ENCODE results near the gene PIH1D1. TPM values are rescaled to one million over a fixed set of nuclear protein-coding genes. Genes with fewer than 3 reads are reported as not detected.

The PIH1D1 gene
- total and polyA plus RNA-seq, 3 experiments from 2014 or later = 81.8 to 138 (median 132) TPM

DNA sequence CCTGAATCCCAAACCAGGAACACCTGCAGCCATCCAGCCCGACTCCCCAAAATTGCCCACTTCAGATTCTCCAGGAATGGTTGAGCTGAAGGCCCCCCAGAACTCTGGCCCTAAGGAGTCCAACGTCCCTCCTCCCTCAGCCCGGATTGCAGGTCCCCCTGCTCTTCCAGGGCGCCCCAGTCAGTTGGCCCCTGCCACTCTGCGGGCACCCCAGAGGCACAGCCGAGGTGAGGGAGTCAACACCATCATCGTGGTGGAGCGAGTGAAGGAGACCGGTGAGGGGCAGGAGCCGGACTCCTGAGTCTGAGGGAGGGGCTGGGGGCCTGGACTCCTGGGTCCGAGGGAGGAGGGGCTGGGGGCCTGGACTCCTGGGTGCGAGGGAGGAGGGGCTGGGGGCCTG is 24.3 kb downstream of the PIH1D1 start:
- H3K4me3 Mint-ChIP-seq = no peak overlapping the region

DNA sequence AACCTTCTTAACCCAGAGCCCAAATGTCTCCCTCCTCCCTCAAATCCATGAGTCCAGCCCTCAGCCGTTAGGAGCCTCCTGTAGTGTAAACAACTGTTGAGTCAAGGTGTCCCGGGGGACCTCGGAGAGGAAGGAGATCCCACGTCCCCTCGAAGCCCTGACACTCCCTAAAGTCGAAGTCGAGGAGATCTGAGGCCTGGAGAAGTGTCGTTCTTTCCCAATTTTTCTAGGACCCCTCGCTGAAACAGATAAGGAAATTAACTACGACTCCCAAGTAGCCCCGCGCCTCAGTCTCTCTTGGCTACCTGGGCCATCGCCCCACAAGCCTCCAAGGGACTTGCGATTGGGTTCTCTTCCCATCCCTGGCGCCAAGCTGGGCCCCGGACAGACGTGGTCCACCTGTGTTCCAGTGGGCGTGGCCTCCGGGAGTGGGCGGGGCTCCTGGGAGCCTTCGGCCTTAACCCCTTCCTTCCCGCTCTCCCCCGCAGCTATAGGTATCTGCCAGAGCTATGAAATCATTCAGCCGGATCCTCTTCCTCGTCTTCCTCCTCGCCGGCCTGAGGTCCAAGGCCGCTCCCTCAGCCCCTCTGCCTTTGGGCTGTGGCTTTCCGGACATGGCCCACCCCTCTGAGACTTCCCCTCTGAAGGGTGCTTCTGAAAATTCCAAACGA is 25.6 kb downstream of the PIH1D1 start:
- Histone ChIP-seq H3K4me1 (ENCODE audit: insufficient read depth, low read length) (peaks cover 50% of the 10 kb centered on the region), H3K27ac (ENCODE audit: low read depth, low read length) (no peak overlapping the region), H3K4me3 (ENCODE audit: low read length) (no peak overlapping the region), H3K36me3 (ENCODE audit: insufficient read depth, low read length) (no peaks in the 10 kb centered on the region), H3K9me3 (ENCODE audit: low read length) (no peaks in the 10 kb centered on the region), H3K27me3 (ENCODE audit: insufficient read depth, low read length, poor library complexity, severe bottlenecking) (peaks cover 88% of the 10 kb centered on the region)
- Mint-ChIP-seq H3K4me3 (no peak overlapping the region), H3K27me3 (peaks cover 80 to 90% of the 10 kb centered on the region in 2 donors), H3K9me3 (no peaks in the 10 kb centered on the region), H3K36me3 (peaks cover 0 to 4% (median 0%) of the 10 kb centered on the region in 3 donors), H3K27ac (peak overlapping the region in 1 of 8 donors; percentile 61), H3K4me1 (peaks cover 54 to 79% (median 60%) of the 10 kb centered on the region in 3 donors)
- DNase-seq = no peak
- POLR2A ChIA-PET = no interaction called here
- CTCF ChIA-PET = interaction anchor here (0.7 to 1.5 kb wide), 2 partner anchors 16 to 34 kb away, joined by 3 to 4 read pairs; partner anchors contain the start of gene SLC17A7

More for the DNA sequence above, 24.3 kb downstream of the PIH1D1 start:
- Mint-ChIP-seq H3K27ac (no peak overlapping the region), H3K9me3 (peaks cover 0 to 2% (median 0%) of the 10 kb centered on the region in 5 donors), H3K4me1 (peaks cover 47 to 72% (median 54%) of the 10 kb centered on the region in 3 donors), H3K27me3 (peaks cover 78 to 88% of the 10 kb centered on the region in 2 donors), H3K36me3 (peaks cover 0 to 4% (median 0%) of the 10 kb centered on the region in 3 donors)
- Histone ChIP-seq H3K9me3 (ENCODE audit: low read length) (no peaks in the 10 kb centered on the region), H3K4me3 (ENCODE audit: low read length) (no peak overlapping the region), H3K27ac (ENCODE audit: low read depth, low read length) (no peak overlapping the region), H3K4me1 (ENCODE audit: insufficient read depth, low read length) (peaks cover 39% of the 10 kb centered on the region), H3K36me3 (ENCODE audit: insufficient read depth, low read length) (no peaks in the 10 kb centered on the region), H3K27me3 (ENCODE audit: insufficient read depth, low read length, poor library complexity, severe bottlenecking) (peaks cover 90% of the 10 kb centered on the region)
- ChIA-PET CTCF (interaction anchor here (1.5 kb wide), 1 partner anchor 15 kb away, joined by 4 read pairs; the partner anchor contains the start of gene SLC17A7), POLR2A (no interaction called here)
- no peak for DNase-seq

DNA sequence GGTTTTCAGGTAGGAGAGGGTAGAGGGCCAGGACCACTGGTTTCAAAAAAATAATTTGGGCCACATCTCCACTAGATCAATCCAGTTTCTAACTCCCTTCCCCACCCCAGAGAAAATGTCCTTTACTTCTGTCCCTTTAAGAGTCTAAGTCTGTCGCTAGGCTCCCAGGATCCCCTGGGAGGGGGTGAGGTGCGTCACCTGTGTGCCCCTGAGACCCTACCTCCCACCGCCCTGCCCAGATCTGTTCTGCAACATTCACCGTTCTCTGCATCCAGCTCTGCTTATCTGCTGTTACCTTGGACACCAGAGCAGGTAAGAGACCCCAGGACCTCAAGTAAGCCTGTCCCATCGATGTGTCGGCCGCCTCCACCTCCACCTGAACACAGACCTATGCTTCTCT is 26.4 kb downstream of the PIH1D1 start, which contains the start of gene GFY:
Gene GFY (plus strand): TSS at position 211 of the 400 bp plus-strand sequence. CDS start 1,043 bp downstream, outside the sequence.
- Mint-ChIP-seq H3K9me3 (no peaks in the 10 kb centered on the region), H3K36me3 (no peaks in the 10 kb centered on the region), H3K27ac (peak within 1 kb of the TSS in 2 of 8 donors; percentile 32 to 61), H3K27me3 (peaks cover 83 to 90% of the 10 kb centered on the region in 2 donors), H3K4me1 (peaks cover 57 to 81% (median 58%) of the 10 kb centered on the region in 3 donors), H3K4me3 (peak within 1 kb of the TSS in 4 of 7 donors; percentile 13 to 74 (median 34))
- no peak within 1 kb of the TSS for H3K4me3 ChIP-seq (ENCODE audit: low read length)
- no peak within 1 kb of the TSS for H3K27ac ChIP-seq (ENCODE audit: low read depth, low read length)
- H3K4me1 ChIP-seq (ENCODE audit: insufficient read depth, low read length) = peaks cover 54% of the 10 kb centered on the region
- H3K27me3 ChIP-seq (ENCODE audit: insufficient read depth, low read length, poor library complexity, severe bottlenecking) = peaks cover 88% of the 10 kb centered on the region
- no peaks in the 10 kb centered on the region for H3K36me3 ChIP-seq (ENCODE audit: insufficient read depth, low read length)
- DNase-seq = no peak
- no peaks in the 10 kb centered on the region for H3K9me3 ChIP-seq (ENCODE audit: low read length)
- ChIA-PET POLR2A (no interaction called here), CTCF (interaction anchor here (0.7 to 1.8 kb wide), 2 partner anchors 17 to 33 kb away, joined by 3 to 4 read pairs; no protein-coding TSS in a partner anchor)

DNA sequence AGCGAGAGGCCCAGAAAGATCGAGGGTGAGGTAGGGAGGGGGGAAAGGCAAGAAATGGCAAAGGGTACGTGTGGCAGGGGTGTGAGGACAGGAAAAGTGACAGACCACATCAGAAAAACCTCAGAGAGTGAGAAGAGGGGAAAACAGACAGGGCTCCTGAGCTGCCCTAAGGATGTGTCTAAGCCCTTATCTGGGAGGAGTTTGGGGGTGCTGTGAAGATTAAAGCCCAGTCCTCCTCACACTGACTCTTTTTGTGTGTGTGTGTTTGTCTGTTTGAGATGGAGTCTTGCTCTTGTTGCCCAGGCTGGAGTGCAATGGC is 27.7 kb downstream of the PIH1D1 start:
- DNase-seq = peak in 3 of 5 donors; percentile 21 to 56 (median 44)
- no peaks in the 10 kb centered on the region for H3K9me3 Mint-ChIP-seq
- H3K27me3 ChIP-seq (ENCODE audit: insufficient read depth, low read length, poor library complexity, severe bottlenecking) = peaks cover 82% of the 10 kb centered on the region
- ChIA-PET CTCF (interaction anchor here (1.8 kb wide), 1 partner anchor 18 kb away, joined by 4 read pairs; no protein-coding TSS in a partner anchor), POLR2A (no interaction called here)
- peak overlapping the region; percentile 70 to 87 (median 76) for H3K4me3 Mint-ChIP-seq
- no peaks in the 10 kb centered on the region for H3K36me3 ChIP-seq (ENCODE audit: insufficient read depth, low read length)
- H3K27ac ChIP-seq (ENCODE audit: low read depth, low read length) = no peak overlapping the region
- H3K4me1 Mint-ChIP-seq = peaks cover 55 to 81% (median 58%) of the 10 kb centered on the region in 3 donors
- no peak overlapping the region for H3K4me3 ChIP-seq (ENCODE audit: low read length)
- no peaks in the 10 kb centered on the region for H3K9me3 ChIP-seq (ENCODE audit: low read length)
- H3K27ac Mint-ChIP-seq = peak overlapping the region in 3 of 8 donors; percentile 2 to 69 (median 51)
- H3K36me3 Mint-ChIP-seq = no peaks in the 10 kb centered on the region
- H3K4me1 ChIP-seq (ENCODE audit: insufficient read depth, low read length) = peaks cover 54% of the 10 kb centered on the region
- H3K27me3 Mint-ChIP-seq = peaks cover 84 to 90% of the 10 kb centered on the region in 2 donors

DNA sequence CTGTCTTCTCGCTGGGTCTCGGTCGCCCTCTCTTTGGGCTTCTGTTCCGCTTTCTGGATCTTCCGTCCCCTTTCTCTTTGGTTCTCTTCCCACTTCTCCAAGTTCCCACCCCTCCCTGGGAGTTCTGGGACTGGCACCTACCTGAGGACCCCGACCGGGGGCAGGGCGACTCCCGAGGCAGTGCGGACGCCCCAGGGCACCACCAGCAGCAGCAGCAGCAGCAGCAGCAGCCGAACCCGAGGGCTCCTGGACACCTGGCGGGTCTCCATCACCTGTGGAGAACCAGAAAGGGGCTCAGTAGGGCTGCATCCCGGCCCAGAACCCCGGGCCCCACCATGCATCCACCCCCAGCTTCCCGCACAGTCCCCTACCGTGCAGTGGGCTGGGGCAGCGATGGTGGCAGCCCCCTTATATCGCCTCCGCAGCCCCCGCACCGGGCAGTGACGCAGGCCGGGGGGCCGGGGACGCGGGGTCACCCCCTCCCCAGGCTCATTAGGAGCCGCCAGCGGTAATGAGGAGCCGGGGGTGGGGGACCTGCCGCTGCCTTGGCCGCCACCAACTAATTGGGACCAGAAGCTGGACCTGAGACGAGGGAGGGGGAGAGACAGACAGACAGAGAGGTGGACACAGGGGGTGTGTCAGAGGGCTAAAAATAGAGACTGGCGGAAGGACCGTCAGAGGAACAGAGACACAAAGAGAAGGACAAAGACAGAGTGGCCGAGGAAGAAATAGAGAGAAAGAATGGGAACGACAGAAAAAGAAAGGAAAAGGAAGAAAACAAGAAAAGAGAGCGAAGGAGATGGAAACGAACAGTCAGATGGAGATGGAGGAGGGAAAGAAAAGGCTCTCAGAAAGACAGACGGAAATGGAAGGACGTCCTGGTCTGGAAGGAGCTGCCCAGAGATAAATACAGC is 28.3 kb downstream of the PIH1D1 start, which contains the start of gene PTH2:
Gene PTH2 (minus strand): TSS at position 371 of the 914 bp plus-strand sequence. CDS start 102 bp downstream, at position 269.
- Histone ChIP-seq H3K4me1 (ENCODE audit: insufficient read depth, low read length) (peaks cover 50% of the 10 kb centered on the region), H3K27me3 (ENCODE audit: insufficient read depth, low read length, poor library complexity, severe bottlenecking) (peaks cover 76% of the 10 kb centered on the region), H3K27ac (ENCODE audit: low read depth, low read length) (no peak within 1 kb of the TSS), H3K36me3 (ENCODE audit: insufficient read depth, low read length) (no peaks in the 10 kb centered on the region), H3K9me3 (ENCODE audit: low read length) (no peaks in the 10 kb centered on the region), H3K4me3 (ENCODE audit: low read length) (peak within 1 kb of the TSS; percentile 53)
- peak within 1 kb of the TSS in 4 of 8 donors; percentile 2 to 83 (median 66) for H3K27ac Mint-ChIP-seq
- no peak for DNase-seq
- H3K4me1 Mint-ChIP-seq = peaks cover 52 to 76% (median 58%) of the 10 kb centered on the region in 3 donors
- peaks cover 82 to 88% of the 10 kb centered on the region in 2 donors for H3K27me3 Mint-ChIP-seq
- ChIA-PET POLR2A (no interaction called here), CTCF (no interaction called here)
- no peaks in the 10 kb centered on the region for H3K36me3 Mint-ChIP-seq
- H3K4me3 Mint-ChIP-seq = peak within 1 kb of the TSS; percentile 70 to 87 (median 78)
- H3K9me3 Mint-ChIP-seq = no peaks in the 10 kb centered on the region

- ChIA-PET CTCF (interaction anchor here (0.9 kb wide), 1 partner anchor 48 kb away, joined by 3 read pairs; no protein-coding TSS in a partner anchor), POLR2A (no interaction called here)
- H3K4me3 Mint-ChIP-seq = peak overlapping the region; percentile 19 to 86 (median 75)
- peaks cover 47 to 69% (median 52%) of the 10 kb centered on the region in 3 donors for H3K4me1 Mint-ChIP-seq
- H3K36me3 Mint-ChIP-seq = no peaks in the 10 kb centered on the region
- Histone ChIP-seq H3K36me3 (ENCODE audit: insufficient read depth, low read length) (no peaks in the 10 kb centered on the region), H3K27me3 (ENCODE audit: insufficient read depth, low read length, poor library complexity, severe bottlenecking) (peaks cover 70% of the 10 kb centered on the region), H3K27ac (ENCODE audit: low read depth, low read length) (no peak overlapping the region), H3K9me3 (ENCODE audit: low read length) (no peaks in the 10 kb centered on the region), H3K4me3 (ENCODE audit: low read length) (peak overlapping the region; percentile 53), H3K4me1 (ENCODE audit: insufficient read depth, low read length) (peaks cover 42% of the 10 kb centered on the region)
- H3K27me3 Mint-ChIP-seq = peaks cover 79 to 88% of the 10 kb centered on the region in 2 donors
- no peaks in the 10 kb centered on the region for H3K9me3 Mint-ChIP-seq
- H3K27ac Mint-ChIP-seq = peak overlapping the region in 3 of 8 donors; percentile 52 to 83 (median 80)
- peak; percentile 27 to 63 (median 41) for DNase-seq
These were observed 29.1 kb downstream of the PIH1D1 start for GRCh38 chr19:49422407-49423070.

DNA sequence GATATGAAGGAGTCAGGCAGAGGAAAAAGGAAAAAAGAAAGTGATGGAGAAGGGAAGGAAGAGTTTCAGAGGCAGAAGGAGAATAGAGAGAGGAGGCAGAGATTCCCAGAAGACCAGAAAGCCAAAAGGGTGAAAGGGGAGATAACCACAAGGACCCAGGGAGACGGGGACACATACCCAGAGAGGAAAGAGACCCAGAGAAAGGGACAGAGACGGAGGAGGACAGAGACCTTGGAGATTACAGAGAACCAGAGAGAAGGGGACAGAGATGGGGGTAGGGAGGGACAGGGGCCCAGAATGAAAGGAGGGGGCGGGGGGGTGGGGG is 29.8 kb downstream of the PIH1D1 start:
- Mint-ChIP-seq H3K27me3 (peaks cover 77 to 88% of the 10 kb centered on the region in 2 donors), H3K36me3 (no peaks in the 10 kb centered on the region), H3K27ac (peak overlapping the region in 4 of 8 donors; percentile 7 to 66 (median 30)), H3K9me3 (no peaks in the 10 kb centered on the region), H3K4me1 (peaks cover 43 to 63% (median 50%) of the 10 kb centered on the region in 3 donors), H3K4me3 (peak overlapping the region; percentile 9 to 61 (median 37))
- Histone ChIP-seq H3K36me3 (ENCODE audit: insufficient read depth, low read length) (no peaks in the 10 kb centered on the region), H3K27me3 (ENCODE audit: insufficient read depth, low read length, poor library complexity, severe bottlenecking) (peaks cover 65% of the 10 kb centered on the region), H3K27ac (ENCODE audit: low read depth, low read length) (no peak overlapping the region), H3K4me3 (ENCODE audit: low read length) (no peak overlapping the region), H3K4me1 (ENCODE audit: insufficient read depth, low read length) (peaks cover 42% of the 10 kb centered on the region), H3K9me3 (ENCODE audit: low read length) (no peaks in the 10 kb centered on the region)
- POLR2A ChIA-PET = no interaction called here
- DNase-seq = no peak
- CTCF ChIA-PET = interaction anchor here (0.9 to 2.3 kb wide), 2 partner anchors 30 to 48 kb away, joined by 3 to 5 read pairs; no protein-coding TSS in a partner anchor

Data from CD8-positive, alpha-beta memory T cell (primary cell).